ENCODE measurements around the gene HMCES.

Gene HMCES

DNA sequence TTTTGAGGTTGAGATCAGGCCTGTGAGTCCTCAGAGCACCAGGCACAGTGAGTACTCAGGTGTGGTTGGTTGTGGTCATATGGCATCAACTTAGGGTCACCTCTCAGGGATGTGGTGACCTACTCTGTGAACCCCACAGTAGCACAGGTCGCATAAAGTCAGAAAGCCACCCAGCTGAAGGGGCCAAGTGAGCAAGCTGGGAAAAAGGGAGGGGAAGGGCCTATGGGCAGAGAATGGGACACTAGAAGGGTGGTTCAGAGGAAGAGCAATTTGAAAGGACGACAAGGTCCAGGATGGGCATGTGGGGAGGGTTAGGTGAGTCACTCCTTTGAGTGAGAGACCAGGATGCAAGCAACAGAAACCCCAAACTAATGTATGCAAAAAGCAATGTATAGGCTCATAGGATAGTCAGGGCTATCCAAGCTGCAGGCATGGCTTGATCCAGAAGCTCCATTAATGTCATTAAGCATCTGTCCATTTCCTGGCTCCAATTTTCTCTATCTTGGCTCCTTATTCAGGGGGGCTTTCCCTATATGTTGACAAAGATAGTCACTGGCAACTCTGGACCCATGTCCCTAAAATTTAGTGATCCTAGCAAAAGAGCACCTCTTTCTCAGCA lies 33.5 kb downstream of the HMCES start:
- Histone ChIP-seq H2AFZ (ENCODE audit: low read depth, low read length) (no peak overlapping the region), H3K4me1 (ENCODE audit: low read length) (peaks cover 9% of the 10 kb centered on the region; the same call in 1 of the 2 replicates), H3K4me2 (ENCODE audit: low read length) (no peak overlapping the region), H3K9ac (ENCODE audit: low read length) (no peak overlapping the region), H4K20me1 (ENCODE audit: insufficient read depth, low read length) (no peaks in the 10 kb centered on the region; the same call in 1 of the 2 replicates), H3K9me3 (ENCODE audit: insufficient read depth, low read length) (no peaks in the 10 kb centered on the region), H3K36me3 (replicated peaks; ENCODE audit: low read depth, low read length) (no peaks in the 10 kb centered on the region), H3K4me3 (ENCODE audit: low read length) (no peak overlapping the region), H3K79me2 (ENCODE audit: low read length) (no peaks in the 10 kb centered on the region), H3K27me3 (ENCODE audit: low read depth, low read length) (peaks cover 24% of the 10 kb centered on the region), H3K27ac (ENCODE audit: low read length) (no peak overlapping the region)
- TF ChIP-seq, protein P1, sequence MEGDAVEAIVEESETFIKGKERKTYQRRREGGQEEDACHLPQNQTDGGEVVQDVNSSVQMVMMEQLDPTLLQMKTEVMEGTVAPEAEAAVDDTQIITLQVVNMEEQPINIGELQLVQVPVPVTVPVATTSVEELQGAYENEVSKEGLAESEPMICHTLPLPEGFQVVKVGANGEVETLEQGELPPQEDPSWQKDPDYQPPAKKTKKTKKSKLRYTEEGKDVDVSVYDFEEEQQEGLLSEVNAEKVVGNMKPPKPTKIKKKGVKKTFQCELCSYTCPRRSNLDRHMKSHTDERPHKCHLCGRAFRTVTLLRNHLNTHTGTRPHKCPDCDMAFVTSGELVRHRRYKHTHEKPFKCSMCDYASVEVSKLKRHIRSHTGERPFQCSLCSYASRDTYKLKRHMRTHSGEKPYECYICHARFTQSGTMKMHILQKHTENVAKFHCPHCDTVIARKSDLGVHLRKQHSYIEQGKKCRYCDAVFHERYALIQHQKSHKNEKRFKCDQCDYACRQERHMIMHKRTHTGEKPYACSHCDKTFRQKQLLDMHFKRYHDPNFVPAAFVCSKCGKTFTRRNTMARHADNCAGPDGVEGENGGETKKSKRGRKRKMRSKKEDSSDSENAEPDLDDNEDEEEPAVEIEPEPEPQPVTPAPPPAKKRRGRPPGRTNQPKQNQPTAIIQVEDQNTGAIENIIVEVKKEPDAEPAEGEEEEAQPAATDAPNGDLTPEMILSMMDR (IDR thresholded peaks at IDR 0.05; ENCODE audit: low read depth, low read length), result no peak
- TF ChIP-seq EZH2phosphoT487 (IDR thresholded peaks at IDR 0.05; ENCODE audit: low read depth), result no peak

DNA sequence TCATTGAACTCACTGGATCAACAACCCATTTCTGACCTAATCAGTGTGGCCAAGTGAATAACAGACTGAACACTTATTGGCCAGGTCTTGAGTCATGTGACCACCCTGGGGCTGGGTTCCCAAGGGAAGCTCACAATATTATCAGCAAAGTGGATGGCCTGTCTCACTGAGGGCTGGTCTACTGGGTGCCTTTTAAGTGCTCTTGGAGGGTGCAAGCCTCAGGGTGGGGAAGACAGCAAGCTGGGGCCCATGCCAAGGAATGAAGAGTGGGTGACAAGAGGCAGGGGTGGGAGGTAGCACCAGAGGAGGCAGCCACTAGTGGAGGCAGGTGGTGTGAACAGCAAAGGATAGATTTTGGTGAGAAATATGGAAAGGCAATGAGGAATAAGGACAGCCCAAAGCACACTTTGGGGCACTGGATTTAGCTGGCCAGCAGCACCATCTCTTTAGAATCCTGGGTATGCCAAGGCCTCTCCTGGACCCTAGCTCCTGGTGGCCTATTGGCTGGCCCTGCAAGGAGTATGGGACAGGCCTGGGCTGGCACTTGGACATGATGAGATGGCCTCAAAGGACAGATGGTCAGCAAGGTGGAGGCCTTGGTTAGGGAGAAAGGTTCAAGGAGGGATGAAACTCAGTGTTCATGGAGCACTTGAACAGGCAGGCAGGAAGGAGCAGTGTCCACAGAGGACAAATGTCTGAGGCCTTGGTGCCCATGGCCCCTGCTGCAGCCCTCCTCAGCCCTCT lies 34.2 kb downstream of the HMCES start:
- no peaks in the 10 kb centered on the region for H3K79me2 ChIP-seq (ENCODE audit: low read length)
- peaks cover 28% of the 10 kb centered on the region for H3K27me3 ChIP-seq (ENCODE audit: low read depth, low read length)
- no peak overlapping the region for H2AFZ ChIP-seq (ENCODE audit: low read depth, low read length)
- no peak overlapping the region for H3K4me2 ChIP-seq (ENCODE audit: low read length)
- no peaks in the 10 kb centered on the region for H3K36me3 ChIP-seq (replicated peaks; ENCODE audit: low read depth, low read length)
- no peak for TF ChIP-seq EZH2phosphoT487 (IDR thresholded peaks at IDR 0.05; ENCODE audit: low read depth)
- TF ChIP-seq, protein P1 (IDR thresholded peaks at IDR 0.05; ENCODE audit: low read depth, low read length), result no peak
- H3K4me1 ChIP-seq (ENCODE audit: low read length), result peaks cover 9% of the 10 kb centered on the region; the same call in 1 of the 2 replicates
- H3K4me3 ChIP-seq (ENCODE audit: low read length), result no peak overlapping the region
- no peak overlapping the region for H3K27ac ChIP-seq (ENCODE audit: low read length)
- H4K20me1 ChIP-seq (ENCODE audit: insufficient read depth, low read length), result no peaks in the 10 kb centered on the region; the same call in 1 of the 2 replicates
- no peak overlapping the region for H3K9ac ChIP-seq (ENCODE audit: low read length)
- H3K9me3 ChIP-seq (ENCODE audit: insufficient read depth, low read length), result no peaks in the 10 kb centered on the region

DNA sequence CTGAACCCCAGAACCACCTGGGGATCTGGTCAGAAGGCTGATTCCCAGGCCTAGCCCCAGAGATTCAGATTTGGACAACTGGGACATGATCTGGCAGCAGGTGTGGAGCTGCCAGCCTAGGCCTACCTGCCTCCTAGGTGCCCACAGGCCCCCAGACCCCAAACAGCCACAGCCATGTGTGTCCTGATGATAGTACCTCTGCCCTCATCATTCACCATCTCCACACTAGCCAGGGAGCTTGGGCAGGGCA lies 34.7 kb downstream of the HMCES start:
- H3K4me3 ChIP-seq (ENCODE audit: low read length), result no peak overlapping the region
- H4K20me1 ChIP-seq (ENCODE audit: insufficient read depth, low read length), result no peaks in the 10 kb centered on the region; the same call in 1 of the 2 replicates
- no peaks in the 10 kb centered on the region for H3K79me2 ChIP-seq (ENCODE audit: low read length)
- H3K27ac ChIP-seq (ENCODE audit: low read length), result no peak overlapping the region
- H3K4me1 ChIP-seq (ENCODE audit: low read length), result peaks cover 9% of the 10 kb centered on the region; the same call in 1 of the 2 replicates
- H2AFZ ChIP-seq (ENCODE audit: low read depth, low read length), result no peak overlapping the region
- H3K4me2 ChIP-seq (ENCODE audit: low read length), result no peak overlapping the region
- peaks cover 33% of the 10 kb centered on the region for H3K27me3 ChIP-seq (ENCODE audit: low read depth, low read length)
- no peak for TF ChIP-seq EZH2phosphoT487 (IDR thresholded peaks at IDR 0.05; ENCODE audit: low read depth)
- TF ChIP-seq, protein P1 (IDR thresholded peaks at IDR 0.05; ENCODE audit: low read depth, low read length), result no peak
- H3K36me3 ChIP-seq (replicated peaks; ENCODE audit: low read depth, low read length), result no peaks in the 10 kb centered on the region
- H3K9ac ChIP-seq (ENCODE audit: low read length), result no peak overlapping the region
- no peaks in the 10 kb centered on the region for H3K9me3 ChIP-seq (ENCODE audit: insufficient read depth, low read length)

DNA sequence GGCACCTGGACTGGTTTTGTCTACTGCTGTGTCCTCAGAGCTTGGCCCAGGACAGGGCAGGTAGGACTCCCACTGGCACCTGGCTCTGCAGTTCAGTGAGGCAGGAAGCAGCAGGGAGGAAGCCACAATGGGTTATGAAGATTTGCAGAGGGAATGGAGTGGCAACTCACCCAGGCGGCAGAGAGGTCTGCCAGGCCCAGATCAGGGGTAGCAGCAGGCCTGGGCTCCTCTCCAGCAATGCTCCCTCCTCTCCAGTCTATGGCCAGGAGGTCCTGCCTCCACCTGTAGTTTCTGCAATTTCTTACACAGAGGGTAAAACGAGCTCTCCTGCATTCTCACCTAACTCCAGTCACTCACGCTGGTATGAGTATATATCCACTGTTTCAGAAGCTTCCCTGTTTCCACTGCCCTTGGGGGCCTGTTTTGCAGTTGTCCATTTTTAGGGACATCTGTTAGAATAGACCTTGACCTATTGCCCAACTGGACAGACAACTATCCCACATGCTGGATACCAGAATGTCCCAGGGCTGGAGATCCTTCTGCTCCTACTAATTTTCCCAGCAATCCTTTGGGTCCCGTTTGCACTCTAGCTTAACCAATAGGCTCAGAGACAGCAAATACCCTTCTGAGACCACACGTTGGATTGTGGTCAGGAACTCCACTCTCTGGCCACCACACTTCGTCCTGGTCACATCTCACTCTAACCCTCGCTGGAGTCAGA lies 35.2 kb downstream of the HMCES start:
- TF ChIP-seq, protein P1 (IDR thresholded peaks at IDR 0.05; ENCODE audit: low read depth, low read length), result no peak
- no peak for TF ChIP-seq EZH2phosphoT487 (IDR thresholded peaks at IDR 0.05; ENCODE audit: low read depth)
- H3K4me3 ChIP-seq (ENCODE audit: low read length), result no peak overlapping the region
- no peaks in the 10 kb centered on the region for H3K9me3 ChIP-seq (ENCODE audit: insufficient read depth, low read length)
- H3K27me3 ChIP-seq (ENCODE audit: low read depth, low read length), result peaks cover 35% of the 10 kb centered on the region
- no peaks in the 10 kb centered on the region for H3K36me3 ChIP-seq (replicated peaks; ENCODE audit: low read depth, low read length)
- H4K20me1 ChIP-seq (ENCODE audit: insufficient read depth, low read length), result no peaks in the 10 kb centered on the region; the same call in 1 of the 2 replicates
- peaks cover 9% of the 10 kb centered on the region; the same call in 1 of the 2 replicates for H3K4me1 ChIP-seq (ENCODE audit: low read length)
- no peak overlapping the region for H2AFZ ChIP-seq (ENCODE audit: low read depth, low read length)
- H3K4me2 ChIP-seq (ENCODE audit: low read length), result no peak overlapping the region
- H3K27ac ChIP-seq (ENCODE audit: low read length), result no peak overlapping the region
- no peak overlapping the region for H3K9ac ChIP-seq (ENCODE audit: low read length)
- H3K79me2 ChIP-seq (ENCODE audit: low read length), result no peaks in the 10 kb centered on the region
